PFSK-1 (cell line): ENCODE data around the gene COLEC12.

Source experiments
- FOXP2 ChIP-seq: optimal IDR thresholded peaks from 2 replicates; pipeline ENCODE3; 2011; ENCODE audit warnings: borderline replicate concordance, control low read depth, inconsistent platforms; ENCODE audit not compliant: insufficient read depth; ENCODE audit errors: extremely low read length, extremely low read depth
- POLR2AphosphoS5 ChIP-seq: IDR thresholded peaks from 2 replicates; pipeline ENCODE4 v1.6.1; 2012; ENCODE audit warnings: low read depth, mild to moderate bottlenecking, control low read depth, low read length, moderate library complexity
- REST ChIP-seq, 2 experiments: IDR thresholded peaks; 2 replicates each; pipeline versions ENCODE4 v1.6.1 to v1.8.0; 2011 to 2012; ENCODE audit warnings: low read depth in 2 of 2, low read length in 2 of 2, control low read depth in 1 of 2, inconsistent platforms in 1 of 2, mild to moderate bottlenecking in 1 of 2, moderate library complexity in 1 of 2; ENCODE audit not compliant: insufficient read depth in 1 of 2
- SIN3A ChIP-seq: IDR thresholded peaks from 2 replicates; pipeline ENCODE4 v1.6.1; 2012; ENCODE audit warnings: mild to moderate bottlenecking, low read length, moderate library complexity, borderline replicate concordance; ENCODE audit not compliant: insufficient read depth
- TAF1 ChIP-seq: IDR thresholded peaks from 2 replicates; pipeline ENCODE4 v1.6.1; 2012; ENCODE audit warnings: low read length, control low read depth, borderline replicate concordance; ENCODE audit not compliant: insufficient read depth

COLEC12 gene

GRCh38 chr18:468955-469790, 31.3 kb downstream of the COLEC12 start:
- TF ChIP-seq FOXP2 = no peak
- TF ChIP-seq SIN3A = no peak
- TF ChIP-seq TAF1 = no peak
- no peak for TF ChIP-seq REST (IDR thresholded peaks at IDR 0.05; ENCODE audit: insufficient read depth in 1 of 2, low read depth in 2 of 2, low read length in 2 of 2)
- no peak for TF ChIP-seq POLR2AphosphoS5

GRCh38 chr18:463827-464541, 36.5 kb downstream of the COLEC12 start:
- TF ChIP-seq FOXP2 (no peak), REST (IDR thresholded peaks at IDR 0.05; ENCODE audit: insufficient read depth in 1 of 2, low read depth in 2 of 2, low read length in 2 of 2) (no peak), POLR2AphosphoS5 (no peak), SIN3A (no peak), TAF1 (no peak)

- no peak for TF ChIP-seq FOXP2
- no peak for TF ChIP-seq REST (IDR thresholded peaks at IDR 0.05; ENCODE audit: insufficient read depth in 1 of 2, low read depth in 2 of 2, low read length in 2 of 2)
- no peak for TF ChIP-seq SIN3A
- no peak for TF ChIP-seq TAF1
- no peak for TF ChIP-seq POLR2AphosphoS5
Observed at GRCh38 chr18:463403-463802, 37.1 kb downstream of the COLEC12 start.

GRCh38 chr18:461762-462161, 38.7 kb downstream of the COLEC12 start:
- no peak for TF ChIP-seq TAF1
- TF ChIP-seq REST (IDR thresholded peaks at IDR 0.05; ENCODE audit: insufficient read depth in 1 of 2, low read depth in 2 of 2, low read length in 2 of 2) = no peak
- no peak for TF ChIP-seq SIN3A
- TF ChIP-seq POLR2AphosphoS5 = no peak
- no peak for TF ChIP-seq FOXP2
